PC-3 (cell line): ENCODE results near the gene YLPM1. TPM values are rescaled to one million over a fixed set of nuclear protein-coding genes. Genes with fewer than 3 reads are reported as not detected.

Experiments used
- ATAC-seq: fragments of 200-7000 bp; cut with Tn5 transposase; 2 replicates; pipeline ENCODE4 v1.9.1; 2020; ENCODE audit warnings: mild to moderate bottlenecking, moderate library complexity
- BruUV-seq: library from RNA; stranded (reverse); fragments of 400-500 nt; replicated peaks from 2 replicates; lab custom pipeline; 2021; lab: Mats Ljungman, UMichigan
- CTCF ChIA-PET: fragments of 300-600 bp; sonication (Branson Sonifier 250); formaldehyde crosslinking; loops from one replicate; lab custom pipeline; 2022; ENCODE audit warnings: antibody characterized with exemption; lab: Charles Lee
- POLR2A ChIA-PET: fragments of 300-600 bp; sonication (Branson Sonifier 250); formaldehyde crosslinking; loops from one replicate; lab custom pipeline; 2022; ENCODE audit warnings: antibody characterized with exemption; ENCODE audit not compliant: unreplicated experiment; lab: Charles Lee
- DNase-seq: peaks from one replicate; pipeline ENCODE4 v3.0.0-alpha.2; 2015
- H2AFZ ChIP-seq: fragments of 300-600 bp; sonication (generic); 2 replicates; pipeline ENCODE4 v1.6.0; 2016; ENCODE audit warnings: antibody characterized with exemption, low read length
- H3F3A ChIP-seq: fragments of 300-600 bp; sonication (generic); one replicate; pipeline ENCODE4 v1.6.0; 2017; ENCODE audit warnings: antibody characterized with exemption, low read length, control low read depth, mild to moderate bottlenecking; ENCODE audit not compliant: unreplicated experiment
- H3K27ac ChIP-seq: fragments of 300-600 bp; sonication (generic); 2 replicates; pipeline ENCODE4 v1.5.1; 2016; ENCODE audit warnings: mild to moderate bottlenecking, low read length
- H3K27me3 ChIP-seq: fragments of 300-600 bp; sonication (generic); 2 replicates; pipeline ENCODE4 v1.6.1; 2016; ENCODE audit warnings: low read length, mixed read lengths
- H3K36me3 ChIP-seq: fragments of 300-600 bp; sonication (generic); 2 replicates; pipeline ENCODE4 v1.6.1; 2016; ENCODE audit warnings: low read depth, mixed run types, low read length, mixed read lengths
- H3K4me1 ChIP-seq: fragments of 300-600 bp; sonication (generic); 2 replicates; pipeline ENCODE4 v1.5.1; 2016; ENCODE audit warnings: low read length; ENCODE audit not compliant: insufficient read depth
- H3K4me2 ChIP-seq: fragments of 300-600 bp; sonication (generic); 2 replicates; pipeline ENCODE4 v1.6.0; 2016; ENCODE audit warnings: low read length
- H3K4me3 ChIP-seq: fragments of 300-600 bp; sonication (generic); 2 replicates; pipeline ENCODE4 v1.5.1; 2016; ENCODE audit warnings: mild to moderate bottlenecking, low read length, mixed read lengths
- H3K79me2 ChIP-seq: fragments of 300-600 bp; sonication (generic); 2 replicates; pipeline ENCODE4 v1.6.1; 2017; ENCODE audit warnings: low read length, mixed read lengths
- H3K9ac ChIP-seq: fragments of 300-600 bp; sonication (generic); 2 replicates; pipeline ENCODE4 v1.6.0; 2016; ENCODE audit warnings: mild to moderate bottlenecking, low read length
- H3K9me2 ChIP-seq: fragments of 300-600 bp; sonication (generic); replicated peaks from 2 replicates; pipeline ENCODE4 v1.6.1; 2016; ENCODE audit warnings: mixed run types, low read length, mixed read lengths
- H3K9me3 ChIP-seq: fragments of 300-600 bp; sonication (generic); 2 replicates; pipeline ENCODE4 v1.6.1; 2016; ENCODE audit warnings: low read length, mixed read lengths
- H4K20me1 ChIP-seq: fragments of 300-600 bp; sonication (generic); 2 replicates; pipeline ENCODE4 v1.6.1; 2016; ENCODE audit warnings: low read length, mixed read lengths
- EZH2 ChIP-seq: fragments of 300-600 bp; sonication (generic); IDR thresholded peaks from one replicate; pipeline ENCODE4 v1.6.1; 2017; ENCODE audit warnings: antibody characterized with exemption, mild to moderate bottlenecking, low read length; ENCODE audit not compliant: unreplicated experiment
- EZH2phosphoT487 ChIP-seq: fragments of 300-600 bp; sonication (generic); IDR thresholded peaks from 2 replicates; pipeline ENCODE4 v1.6.1; 2018; ENCODE audit warnings: mild to moderate bottlenecking, antibody characterized with exemption, low read length, borderline replicate concordance
- intact Hi-C: fragments of 100-400 bp; cut with micrococcal nuclease; formaldehyde crosslinking; loops from 2 replicates; pipeline ENCODE4 v1.9.0; 2023
- total RNA-seq: library from RNA; depleted of rRNA; stranded (reverse); fragments of >200 nt; gene quantifications from 2 replicates; pipeline ENCODE4 v1.2.3, GENCODE V29; 2014
- TF ChIP-seq, protein P1 (sequence below): fragments of 300-600 bp; sonication (generic); conservative IDR thresholded peaks from 2 replicates; pipeline ENCODE4 v1.5.1; 2017; ENCODE audit warnings: antibody characterized with exemption, low read depth, mild to moderate bottlenecking, low read length

Gene YLPM1
- total RNA-seq, 1 experiment from 2014 or later, result 25.1 TPM

DNA sequence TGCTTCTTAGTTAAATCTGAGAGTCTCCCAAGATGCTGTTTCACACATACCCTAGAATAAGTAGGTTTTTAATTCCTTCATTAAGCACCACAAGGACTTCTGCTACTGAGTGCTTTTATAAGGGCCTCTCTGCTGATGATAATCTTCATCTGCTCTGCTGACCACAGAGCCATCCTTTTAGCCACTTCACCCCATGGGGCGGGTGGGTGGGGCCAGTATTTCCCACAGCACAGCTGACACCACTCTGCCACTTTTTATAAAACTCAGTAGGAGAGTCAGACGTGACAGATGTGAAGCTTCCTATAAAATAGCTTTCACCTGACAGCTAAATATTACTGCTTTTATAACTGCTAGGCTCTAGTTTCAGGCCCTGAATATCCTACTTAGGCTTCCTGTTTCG is 29.9 kb upstream of the YLPM1 start:
- Histone ChIP-seq H3K79me2 (no peaks in the 10 kb centered on the region), H3K9me2 (no peaks in the 10 kb centered on the region), H4K20me1 (no peaks in the 10 kb centered on the region), H3K36me3 (peaks cover 21% of the 10 kb centered on the region), H2AFZ (no peak overlapping the region), H3K9me3 (no peaks in the 10 kb centered on the region), H3K4me1 (no peaks in the 10 kb centered on the region), H3F3A (no peaks in the 10 kb centered on the region), H3K4me3 (no peak overlapping the region), H3K9ac (no peak overlapping the region), H3K27ac (no peak overlapping the region), H3K4me2 (no peak overlapping the region), H3K27me3 (no peaks in the 10 kb centered on the region)
- TF ChIP-seq, protein P1, sequence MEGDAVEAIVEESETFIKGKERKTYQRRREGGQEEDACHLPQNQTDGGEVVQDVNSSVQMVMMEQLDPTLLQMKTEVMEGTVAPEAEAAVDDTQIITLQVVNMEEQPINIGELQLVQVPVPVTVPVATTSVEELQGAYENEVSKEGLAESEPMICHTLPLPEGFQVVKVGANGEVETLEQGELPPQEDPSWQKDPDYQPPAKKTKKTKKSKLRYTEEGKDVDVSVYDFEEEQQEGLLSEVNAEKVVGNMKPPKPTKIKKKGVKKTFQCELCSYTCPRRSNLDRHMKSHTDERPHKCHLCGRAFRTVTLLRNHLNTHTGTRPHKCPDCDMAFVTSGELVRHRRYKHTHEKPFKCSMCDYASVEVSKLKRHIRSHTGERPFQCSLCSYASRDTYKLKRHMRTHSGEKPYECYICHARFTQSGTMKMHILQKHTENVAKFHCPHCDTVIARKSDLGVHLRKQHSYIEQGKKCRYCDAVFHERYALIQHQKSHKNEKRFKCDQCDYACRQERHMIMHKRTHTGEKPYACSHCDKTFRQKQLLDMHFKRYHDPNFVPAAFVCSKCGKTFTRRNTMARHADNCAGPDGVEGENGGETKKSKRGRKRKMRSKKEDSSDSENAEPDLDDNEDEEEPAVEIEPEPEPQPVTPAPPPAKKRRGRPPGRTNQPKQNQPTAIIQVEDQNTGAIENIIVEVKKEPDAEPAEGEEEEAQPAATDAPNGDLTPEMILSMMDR, result no peak
- TF ChIP-seq EZH2, result no peak
- no peak for TF ChIP-seq EZH2phosphoT487
- no TSS peak for BruUV-seq
- ATAC-seq (no peak), DNase-seq (no peak)
- POLR2A ChIA-PET, result no interaction called here
- intact Hi-C loops, result no loop called here
- CTCF ChIA-PET, result interaction anchor here (1.2 kb wide), 1 partner anchor 71 kb away, joined by 6 read pairs; no protein-coding TSS in a partner anchor

DNA sequence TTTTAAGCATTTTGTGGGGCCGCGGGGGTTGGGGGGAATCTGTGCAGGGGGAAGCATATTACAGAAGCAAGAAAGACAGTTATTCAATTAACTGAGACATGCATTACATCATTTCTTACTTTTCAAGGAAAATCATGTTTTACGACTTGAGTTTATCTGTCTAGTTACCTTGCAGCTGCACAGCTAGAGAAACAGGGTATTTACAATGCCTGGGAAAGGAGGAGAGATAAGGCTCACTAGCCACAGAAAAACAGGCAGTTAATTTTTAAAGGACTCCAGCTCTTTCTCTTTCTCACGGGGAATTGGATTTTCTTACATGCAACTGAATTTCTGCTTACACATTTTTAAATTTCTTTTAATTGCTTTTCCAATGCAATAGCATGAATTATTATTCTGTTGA is 28.0 kb upstream of the YLPM1 start:
- TF ChIP-seq EZH2phosphoT487, result no peak
- no peak for TF ChIP-seq EZH2
- TF ChIP-seq, protein P1, result no peak
- TSS peak; percentile 37 for BruUV-seq
- Histone ChIP-seq H3K79me2 (no peaks in the 10 kb centered on the region), H3K27me3 (no peaks in the 10 kb centered on the region), H3K9ac (no peak overlapping the region), H3K9me3 (no peaks in the 10 kb centered on the region), H3K4me1 (no peaks in the 10 kb centered on the region), H3K27ac (no peak overlapping the region), H3K9me2 (no peaks in the 10 kb centered on the region), H3F3A (no peaks in the 10 kb centered on the region), H4K20me1 (no peaks in the 10 kb centered on the region), H3K4me2 (no peak overlapping the region), H3K4me3 (no peak overlapping the region), H3K36me3 (peaks cover 32% of the 10 kb centered on the region), H2AFZ (no peak overlapping the region)
- ChIA-PET CTCF (no interaction called here), POLR2A (no interaction called here)
- ATAC-seq, result no peak
- intact Hi-C loops, result no loop called here
- no peak for DNase-seq

DNA sequence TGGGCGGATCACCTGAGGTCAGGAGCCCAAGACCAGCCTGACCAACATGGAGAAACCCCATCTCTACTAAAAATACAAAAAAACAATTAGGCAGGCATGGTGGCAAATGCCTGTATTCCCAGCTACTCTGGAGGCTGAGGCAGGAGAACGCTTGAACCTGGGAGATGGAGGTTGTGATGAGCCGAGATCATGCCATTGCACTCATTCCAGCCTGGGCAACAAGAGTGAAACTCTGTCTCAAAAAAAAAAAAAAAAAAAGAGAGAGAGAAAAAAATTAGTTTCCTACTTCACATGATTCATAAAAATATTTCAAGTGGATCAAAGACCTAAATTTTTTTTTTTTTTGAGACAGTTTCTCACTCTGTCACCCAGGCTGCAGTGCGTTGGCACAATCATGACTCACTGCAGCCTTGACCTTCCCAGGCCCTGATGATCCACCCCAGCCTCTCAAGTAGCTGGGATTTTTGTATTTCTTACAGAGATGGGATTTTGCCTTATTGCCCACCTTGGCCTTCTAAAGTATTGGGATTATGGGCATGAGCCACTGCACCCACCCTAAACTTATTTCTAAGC is 25.3 kb upstream of the YLPM1 start:
- Histone ChIP-seq H3K79me2 (no peaks in the 10 kb centered on the region), H3K9me2 (no peaks in the 10 kb centered on the region), H3K9me3 (no peaks in the 10 kb centered on the region), H3K27ac (no peak overlapping the region), H3K4me2 (no peak overlapping the region), H4K20me1 (no peaks in the 10 kb centered on the region), H3K4me3 (no peak overlapping the region), H3K27me3 (no peaks in the 10 kb centered on the region), H2AFZ (no peak overlapping the region), H3K4me1 (no peaks in the 10 kb centered on the region), H3K36me3 (peaks cover 29% of the 10 kb centered on the region), H3F3A (no peaks in the 10 kb centered on the region), H3K9ac (no peak overlapping the region)
- intact Hi-C loops, result no loop called here
- no TSS peak for BruUV-seq
- ChIA-PET POLR2A (no interaction called here), CTCF (no interaction called here)
- ATAC-seq (no peak), DNase-seq (no peak)
- TF ChIP-seq EZH2phosphoT487, result no peak
- TF ChIP-seq, protein P1, result no peak
- no peak for TF ChIP-seq EZH2
